ENCODE data around the gene MYCBP. TPM values are rescaled to one million over a fixed set of nuclear protein-coding genes. Genes with fewer than 3 reads are reported as not detected.
"Not testable (repeated sequence)": the region's sequence is repeated elsewhere in the genome, so short reads cannot be mapped to it uniquely, and the experiment has no call there.

MYCBP gene
- total and polyA plus RNA-seq, 4 donors: 7.8 to 21.2 (median 10.3) TPM

- TF ChIP-seq SP1 (IDR thresholded peaks at IDR 0.05): no peak
- TF ChIP-seq CTCF (IDR thresholded peaks at IDR 0.05; ENCODE audit: low read depth, low read length, missing input control): no peak
- TF ChIP-seq FOXA1 (IDR thresholded peaks at IDR 0.05): no peak
- TF ChIP-seq, protein P1, sequence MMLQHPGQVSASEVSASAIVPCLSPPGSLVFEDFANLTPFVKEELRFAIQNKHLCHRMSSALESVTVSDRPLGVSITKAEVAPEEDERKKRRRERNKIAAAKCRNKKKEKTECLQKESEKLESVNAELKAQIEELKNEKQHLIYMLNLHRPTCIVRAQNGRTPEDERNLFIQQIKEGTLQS (IDR thresholded peaks at IDR 0.05): no peak
Measured at GRCh38 chr1:38917772-38918171, 44.6 kb upstream of the MYCBP start (continued).

- H3K9ac ChIP-seq (ENCODE audit: low read depth in 1 of 2, low read length in 2 of 2): no peak overlapping the region
- no peak for DNase-seq (ENCODE audit: low spot score)
- H3K4me1 ChIP-seq (ENCODE audit: control insufficient read depth in 4 of 4, insufficient read depth in 4 of 4, low read length in 3 of 4): no peaks in the 10 kb centered on the region
- no peaks in the 10 kb centered on the region for H3K27me3 ChIP-seq (ENCODE audit: control insufficient read depth in 4 of 4, insufficient read depth in 4 of 4, low read length in 3 of 4)
- H3K36me3 ChIP-seq (ENCODE audit: control insufficient read depth in 4 of 4, insufficient read depth in 3 of 4, low read depth in 1 of 4, low read length in 3 of 4): no peaks in the 10 kb centered on the region
- TF ChIP-seq RAD21 (IDR thresholded peaks at IDR 0.05) (no peak), HNF4G (IDR thresholded peaks at IDR 0.05) (no peak), YY1 (IDR thresholded peaks at IDR 0.05) (no peak)
- WGBS: 91% methylated on average over 3 of the region's 3 CpGs
- no peak overlapping the region for H3K4me3 ChIP-seq (ENCODE audit: low read depth in 1 of 3, low read length in 3 of 3)
- H3K27ac ChIP-seq (ENCODE audit: low read depth in 1 of 2, low read length in 2 of 2): no peak overlapping the region
- H3K9me3 ChIP-seq (ENCODE audit: control insufficient read depth in 4 of 4, low read length in 3 of 4): no peaks in the 10 kb centered on the region
Measured at GRCh38 chr1:38917337-38917736, 44.2 kb upstream of the MYCBP start.

DNA sequence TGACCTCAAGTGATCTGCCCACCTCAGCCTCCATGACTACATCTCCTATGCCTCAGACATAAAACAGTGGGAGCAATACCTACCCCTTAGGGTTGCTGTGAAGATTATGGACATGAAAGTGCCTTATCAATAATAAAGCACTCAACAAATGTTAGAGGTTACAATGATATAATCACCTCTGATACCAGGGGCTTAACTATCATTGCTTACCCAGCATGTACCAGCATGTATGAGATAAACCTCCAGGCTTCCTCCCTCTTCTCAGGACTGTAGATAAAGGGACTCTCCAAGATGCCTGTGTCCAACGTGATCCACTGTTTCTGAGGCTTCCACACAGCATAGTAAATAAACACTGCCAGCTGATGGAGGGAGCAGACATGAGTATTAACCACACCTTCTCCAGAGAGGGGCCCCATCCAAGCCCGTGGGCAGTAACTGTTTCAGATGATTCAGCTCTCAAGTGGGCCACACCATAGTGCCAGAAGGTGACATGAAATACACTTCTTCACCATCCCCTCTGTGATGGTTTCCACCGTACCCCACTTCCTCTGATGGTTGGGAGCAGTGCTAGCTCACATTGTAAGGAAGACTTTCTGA lies 42.3 kb upstream of the MYCBP start:
- Histone ChIP-seq H3K9ac (ENCODE audit: low read depth in 1 of 2, low read length in 2 of 2) (no peak overlapping the region), H3K4me3 (ENCODE audit: low read depth in 1 of 3, low read length in 3 of 3) (no peak overlapping the region), H3K4me1 (ENCODE audit: control insufficient read depth in 4 of 4, insufficient read depth in 4 of 4, low read length in 3 of 4) (peaks cover 0 to 3% (median 0%) of the 10 kb centered on the region in 4 donors), H3K9me3 (ENCODE audit: control insufficient read depth in 4 of 4, low read length in 3 of 4) (no peaks in the 10 kb centered on the region), H3K27me3 (ENCODE audit: control insufficient read depth in 4 of 4, insufficient read depth in 4 of 4, low read length in 3 of 4) (no peaks in the 10 kb centered on the region), H3K27ac (ENCODE audit: low read depth in 1 of 2, low read length in 2 of 2) (no peak overlapping the region), H3K36me3 (ENCODE audit: control insufficient read depth in 4 of 4, insufficient read depth in 3 of 4, low read depth in 1 of 4, low read length in 3 of 4) (no peaks in the 10 kb centered on the region)
- 61% methylated on average over 3 of the region's 3 CpGs for WGBS
- DNase-seq (ENCODE audit: low spot score): peak; percentile 60
- TF ChIP-seq REST (IDR thresholded peaks at IDR 0.05): no peak

- H3K27me3 ChIP-seq (ENCODE audit: control insufficient read depth in 4 of 4, insufficient read depth in 4 of 4, low read length in 3 of 4); H3K9ac ChIP-seq (ENCODE audit: low read depth in 1 of 2, low read length in 2 of 2); H3K4me1 ChIP-seq (ENCODE audit: control insufficient read depth in 4 of 4, insufficient read depth in 4 of 4, low read length in 3 of 4); H3K36me3 ChIP-seq (ENCODE audit: control insufficient read depth in 4 of 4, insufficient read depth in 3 of 4, low read depth in 1 of 4, low read length in 3 of 4); H3K9me3 ChIP-seq (ENCODE audit: control insufficient read depth in 4 of 4, low read length in 3 of 4); H3K27ac ChIP-seq (ENCODE audit: low read depth in 1 of 2, low read length in 2 of 2); H3K4me3 ChIP-seq (ENCODE audit: low read depth in 1 of 3, low read length in 3 of 3); DNase-seq (ENCODE audit: low spot score): not testable (repeated sequence)
- 99% methylated on average over 8 of the region's 8 CpGs for WGBS
Measured at GRCh38 chr1:38914908-38915307, 41.8 kb upstream of the MYCBP start.

Data from liver (tissue), 9 donors.